Endodermal cell (in vitro differentiated cells): Measurements from ENCODE around the gene DOCK7. TPM values are rescaled to one million over a fixed set of nuclear protein-coding genes. Genes with fewer than 3 reads are reported as not detected.

Source experiments
- DNase-seq: peaks from one replicate; pipeline ENCODE4 v3.0.0-alpha.2; 2017
- H3K27ac ChIP-seq: 2 replicates; pipeline ENCODE4 v1.5.1; 2013; ENCODE audit warnings: mild to moderate bottlenecking, low read depth, low read length, moderate library complexity
- H3K27me3 ChIP-seq: 2 replicates; pipeline ENCODE4 v1.6.1; 2013; ENCODE audit warnings: mild to moderate bottlenecking, low read length, moderate library complexity; ENCODE audit not compliant: insufficient read depth, control insufficient read depth, poor library complexity, severe bottlenecking
- H3K36me3 ChIP-seq: 2 replicates; pipeline ENCODE4 v1.7.0; 2013; ENCODE audit warnings: mild to moderate bottlenecking, low read length, moderate library complexity; ENCODE audit not compliant: control insufficient read depth, insufficient read depth
- H3K4me1 ChIP-seq: one replicate; pipeline ENCODE4 v1.7.0; 2013; ENCODE audit warnings: low read length; ENCODE audit not compliant: control insufficient read depth, insufficient read depth
- H3K4me3 ChIP-seq: 2 replicates; pipeline ENCODE4 v1.5.1; 2013; ENCODE audit warnings: mild to moderate bottlenecking, low read length, moderate library complexity
- H3K9ac ChIP-seq: 2 replicates; pipeline ENCODE4 v1.6.1; 2013; ENCODE audit warnings: mild to moderate bottlenecking, low read length, moderate library complexity; ENCODE audit not compliant: poor library complexity, severe bottlenecking; ENCODE audit errors: extremely low read depth
- H3K9me3 ChIP-seq: 2 replicates; pipeline ENCODE4 v1.6.1; 2013; ENCODE audit warnings: mild to moderate bottlenecking, low read length, moderate library complexity; ENCODE audit not compliant: control insufficient read depth
- H3K27ac Mint-ChIP-seq: 2 replicates; pipeline ENCODE4 v1.8.0; 2020; ENCODE audit warnings: mixed read lengths
- H3K27me3 Mint-ChIP-seq: 2 replicates; pipeline ENCODE4 v1.8.0; 2021; ENCODE audit warnings: mild to moderate bottlenecking, mixed read lengths; ENCODE audit not compliant: insufficient read depth
- H3K36me3 Mint-ChIP-seq: 2 replicates; pipeline ENCODE4 v1.8.0; 2020; ENCODE audit warnings: low read depth, mixed read lengths
- H3K4me1 Mint-ChIP-seq: 2 replicates; pipeline ENCODE4 v1.8.0; 2020; ENCODE audit warnings: mixed read lengths
- H3K4me3 Mint-ChIP-seq: 2 replicates; pipeline ENCODE4 v1.8.0; 2020; ENCODE audit warnings: mild to moderate bottlenecking, moderate library complexity, mixed read lengths
- H3K9me3 Mint-ChIP-seq: 2 replicates; pipeline ENCODE4 v1.8.0; 2020; ENCODE audit warnings: mild to moderate bottlenecking, mixed read lengths
- CTCF ChIP-seq: fragments of 200-600 bp; sonication (generic); conservative IDR thresholded peaks from 2 replicates; pipeline ENCODE4 v1.5.0; 2021; ENCODE audit warnings: antibody characterized with exemption, mild to moderate bottlenecking
- WGBS, 2 experiments: methylation state at CpG; one replicate each; pipeline versions ENCODE4 v1.1.5 to v1.1.7; 2013; ENCODE audit warnings: missing lambda C conversion rate in 2 of 2, mixed read lengths in 1 of 2; ENCODE audit not compliant: insufficient coverage in 1 of 2, insufficient read length in 1 of 2; 5-methylcytosine and 5-hydroxymethylcytosine counted together
- total RNA-seq, 2 donors: library from RNA; stranded (reverse); fragmentation: NEBNext Ultra II Directional in 1 of 2; extraction: Animal tissue kit (Norgen Biotek cat#: 25700) in 1 of 2; gene quantifications; 2 replicates in 1 of 2; 3 replicates in 1 of 2; pipeline ENCODE4 v1.2.1, GENCODE V29; 2021

The DOCK7 gene
- total RNA-seq, 2 donors from 2014 or later, result 66.8 to 72.8 TPM

GRCh38 chr1:62717483-62717882, 29.3 kb upstream of the DOCK7 start:
- Histone ChIP-seq H3K27me3 (no peaks in the 10 kb centered on the region), H3K4me1 (no peaks in the 10 kb centered on the region), H3K9me3 (no peaks in the 10 kb centered on the region), H3K27ac (no peak overlapping the region), H3K4me3 (no peak overlapping the region), H3K9ac (no peak overlapping the region), H3K36me3 (no peaks in the 10 kb centered on the region)
- peaks cover 8% of the 10 kb centered on the region for H3K4me1 Mint-ChIP-seq
- 93 to 94% methylated on average over 5 to 6 of the region's 6 CpGs for WGBS, 2 experiments
- no peak overlapping the region for H3K4me3 Mint-ChIP-seq
- H3K27ac Mint-ChIP-seq, result no peak overlapping the region
- no peaks in the 10 kb centered on the region for H3K9me3 Mint-ChIP-seq
- DNase-seq, result no peak
- no peak for TF ChIP-seq CTCF
- H3K27me3 Mint-ChIP-seq, result no peaks in the 10 kb centered on the region
- H3K36me3 Mint-ChIP-seq, result no peaks in the 10 kb centered on the region

- H3K27me3 ChIP-seq, result no peaks in the 10 kb centered on the region
- no peak for TF ChIP-seq CTCF
- Mint-ChIP-seq H3K36me3 (no peaks in the 10 kb centered on the region), H3K27ac (no peak overlapping the region), H3K9me3 (no peaks in the 10 kb centered on the region), H3K4me3 (no peak overlapping the region), H3K4me1 (peaks cover 7% of the 10 kb centered on the region), H3K27me3 (no peaks in the 10 kb centered on the region)
- H3K9ac ChIP-seq, result no peak overlapping the region
- no peak for DNase-seq
- no peaks in the 10 kb centered on the region for H3K4me1 ChIP-seq
- H3K27ac ChIP-seq, result no peak overlapping the region
- H3K9me3 ChIP-seq, result no peaks in the 10 kb centered on the region
- no peak overlapping the region for H3K4me3 ChIP-seq
- H3K36me3 ChIP-seq, result no peaks in the 10 kb centered on the region
- 73 to 80% methylated on average over 2 of the region's 3 CpGs for WGBS, 2 experiments
Observed at GRCh38 chr1:62716397-62716796, 28.2 kb upstream of the DOCK7 start.

- 90 to 97% methylated on average over 3 of the region's 3 CpGs for WGBS, 2 experiments
- H3K27ac Mint-ChIP-seq, result no peak overlapping the region
- no peaks in the 10 kb centered on the region for H3K27me3 ChIP-seq
Observed at GRCh38 chr1:62712336-62713243, 24.4 kb upstream of the DOCK7 start.

More at GRCh38 chr1:62712336-62713243, 24.4 kb upstream of the DOCK7 start:
- no peaks in the 10 kb centered on the region for H3K27me3 Mint-ChIP-seq
- no peak for TF ChIP-seq CTCF
- Histone ChIP-seq H3K4me3 (no peak overlapping the region), H3K4me1 (no peaks in the 10 kb centered on the region), H3K9ac (no peak overlapping the region), H3K36me3 (no peaks in the 10 kb centered on the region), H3K27ac (no peak overlapping the region), H3K9me3 (no peaks in the 10 kb centered on the region)
- peaks cover 3% of the 10 kb centered on the region for H3K36me3 Mint-ChIP-seq
- no peak for DNase-seq
- no peaks in the 10 kb centered on the region for H3K9me3 Mint-ChIP-seq
- no peak overlapping the region for H3K4me3 Mint-ChIP-seq
- no peaks in the 10 kb centered on the region for H3K4me1 Mint-ChIP-seq
